CD4-positive, alpha-beta T cell treated with Interleukin-15 for 1 hour (primary cell): Measurements from ENCODE around the gene ALDH4A1.

ENCODE experiments used
- DNase-seq: peaks from one replicate; pipeline ENCODE4 v3.0.0-alpha.2; 2020

ALDH4A1 gene

DNA sequence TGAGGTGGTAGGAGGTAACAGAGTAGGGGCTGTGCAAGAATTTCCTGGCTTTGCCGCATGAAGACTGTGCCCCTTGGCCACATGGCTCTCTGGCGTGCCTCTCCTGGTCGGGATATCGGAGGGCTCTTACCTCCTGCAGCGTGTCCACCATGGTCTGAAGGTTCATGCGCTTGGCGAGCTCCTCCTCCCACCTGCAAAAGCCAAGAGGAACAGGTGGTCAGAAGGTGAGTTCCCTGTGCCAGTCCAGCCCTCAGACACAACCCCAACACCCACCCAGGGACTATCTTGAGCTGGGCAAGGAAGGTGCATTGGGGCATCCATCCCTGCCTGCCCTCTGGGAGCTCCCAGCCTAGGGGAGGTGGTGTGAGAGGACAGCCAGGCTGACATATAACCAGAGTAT, 18.6 kb upstream of the ALDH4A1 start:
- DNase-seq, result no peak

DNA sequence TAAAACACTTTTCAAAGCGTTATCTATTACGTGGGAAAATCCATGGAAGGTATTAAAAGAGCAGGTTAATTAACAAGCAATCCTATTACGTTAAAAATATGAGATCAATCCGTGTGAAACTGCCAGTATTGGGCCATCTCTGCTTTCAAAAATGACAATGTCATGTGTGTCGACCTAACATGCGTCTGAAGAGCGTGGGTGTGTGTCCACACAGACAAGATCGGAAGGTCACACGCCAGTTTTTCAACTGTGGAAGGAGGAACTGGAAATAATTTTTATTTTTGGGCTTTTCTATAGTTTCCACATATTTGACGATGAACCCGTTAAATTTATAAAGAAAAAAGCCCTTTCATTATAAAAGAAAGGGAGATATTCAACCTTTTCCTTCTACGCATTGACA, 17.6 kb upstream of the ALDH4A1 start:
- no peak for DNase-seq

DNA sequence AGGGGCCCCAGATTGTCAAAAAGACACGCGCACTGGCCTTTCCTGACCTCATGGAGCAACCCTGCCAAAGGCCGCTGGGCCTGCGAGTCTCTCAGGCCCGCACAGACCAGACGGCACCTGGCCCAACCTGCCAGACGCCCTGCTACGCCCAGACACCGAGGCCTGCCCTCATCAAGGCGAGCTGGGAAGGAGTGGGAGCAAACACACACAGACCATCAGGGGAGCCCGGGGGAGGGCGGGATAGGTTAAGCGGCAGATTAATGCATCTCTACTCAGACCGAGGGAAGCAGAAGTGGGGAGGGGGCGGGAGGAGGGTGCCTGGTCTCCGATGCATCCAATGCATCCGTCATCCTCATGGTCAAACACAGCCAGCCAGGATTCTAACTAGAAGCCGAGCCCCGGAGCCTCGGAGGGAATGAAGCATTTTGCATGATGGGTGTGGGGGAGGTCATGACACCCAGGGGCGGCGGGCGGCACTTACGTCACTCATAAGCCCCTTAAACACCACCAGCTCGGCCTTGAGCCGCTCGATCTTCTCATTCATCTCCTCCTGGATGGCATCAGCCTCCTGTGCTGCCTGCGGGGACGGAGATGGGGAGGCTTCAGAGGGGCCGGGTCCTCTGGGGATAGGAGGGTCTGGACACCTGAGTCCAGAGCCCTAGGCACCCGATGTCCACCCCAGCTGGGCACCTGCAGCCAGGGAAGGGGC, 17.0 kb upstream of the ALDH4A1 start:
- DNase-seq, result no peak

DNA sequence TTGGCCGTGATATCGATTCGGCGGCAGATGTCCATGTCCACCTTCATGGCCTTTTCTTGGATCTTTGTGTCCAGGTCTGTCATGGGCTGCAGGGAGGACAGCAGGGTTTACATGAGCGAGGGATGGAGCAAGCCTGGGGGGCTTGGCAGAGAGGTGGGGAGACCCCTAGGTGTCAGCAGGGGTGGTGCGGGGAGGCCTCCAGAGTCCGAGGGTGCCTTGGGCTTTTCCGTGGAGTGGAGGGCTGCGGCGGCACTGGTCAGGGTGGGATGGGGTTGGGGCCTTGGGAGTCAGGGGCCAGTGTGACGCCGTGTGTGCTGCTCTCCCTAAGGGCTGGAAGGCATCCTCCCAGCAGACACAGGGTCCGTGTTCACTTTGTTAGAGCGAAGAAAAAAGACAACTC, 16.1 kb upstream of the ALDH4A1 start:
- DNase-seq, result no peak

DNA sequence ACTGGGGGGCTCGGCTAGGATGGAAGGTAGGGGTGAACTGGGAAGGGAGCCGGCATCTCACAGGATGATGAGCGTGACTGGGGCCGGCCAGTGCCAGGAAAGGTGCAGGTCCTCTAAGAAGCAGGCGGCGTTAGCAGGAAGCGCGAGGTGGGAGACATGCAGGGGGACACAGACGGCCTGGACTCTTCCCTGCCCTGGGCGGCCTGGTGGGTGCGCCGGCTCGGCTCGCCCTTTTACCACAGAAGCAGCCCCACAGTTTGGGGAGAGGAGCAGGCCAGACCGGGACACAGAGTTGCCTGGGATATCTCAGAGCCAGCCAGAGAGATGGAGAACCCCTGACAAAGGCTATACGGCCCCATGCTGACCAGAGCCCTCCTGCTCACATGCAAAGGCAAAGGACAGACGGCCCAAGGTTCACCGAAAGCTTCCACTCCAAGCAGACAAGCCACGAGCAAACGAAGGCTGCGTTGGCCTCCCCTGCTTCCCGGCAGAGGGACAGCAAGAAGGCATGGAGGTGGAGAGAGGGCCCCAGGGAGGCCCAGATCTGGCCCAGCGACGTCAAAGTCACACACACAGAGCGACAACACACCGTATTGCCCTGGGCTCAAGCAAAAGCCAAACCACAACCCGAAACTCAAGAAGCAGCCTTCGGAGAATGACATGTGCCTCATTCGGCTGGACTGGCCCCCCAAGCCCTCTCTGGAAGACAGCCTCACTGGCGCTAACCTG, 14.9 kb upstream of the ALDH4A1 start:
- DNase-seq, result no peak

DNA sequence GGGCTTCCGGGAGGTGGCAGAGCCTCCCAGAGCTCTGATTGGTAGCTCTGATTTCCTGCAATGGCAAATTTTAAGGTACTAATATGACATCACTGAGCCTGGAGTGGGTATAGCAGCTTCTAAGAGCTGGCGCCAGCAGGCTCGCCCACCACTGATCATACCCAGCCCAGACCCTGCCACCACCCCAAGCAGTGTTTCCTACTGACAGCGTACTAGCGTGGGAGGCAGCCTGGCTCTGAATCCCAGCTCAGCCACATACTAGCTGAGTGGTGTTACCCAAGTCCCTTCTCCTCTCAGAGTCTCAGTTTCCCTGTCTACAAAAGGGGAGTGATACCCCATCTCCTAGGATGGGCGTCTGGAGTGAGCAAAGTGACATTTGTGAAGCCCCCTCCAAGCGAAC, 13.0 kb upstream of the ALDH4A1 start:
- DNase-seq, result no peak

DNA sequence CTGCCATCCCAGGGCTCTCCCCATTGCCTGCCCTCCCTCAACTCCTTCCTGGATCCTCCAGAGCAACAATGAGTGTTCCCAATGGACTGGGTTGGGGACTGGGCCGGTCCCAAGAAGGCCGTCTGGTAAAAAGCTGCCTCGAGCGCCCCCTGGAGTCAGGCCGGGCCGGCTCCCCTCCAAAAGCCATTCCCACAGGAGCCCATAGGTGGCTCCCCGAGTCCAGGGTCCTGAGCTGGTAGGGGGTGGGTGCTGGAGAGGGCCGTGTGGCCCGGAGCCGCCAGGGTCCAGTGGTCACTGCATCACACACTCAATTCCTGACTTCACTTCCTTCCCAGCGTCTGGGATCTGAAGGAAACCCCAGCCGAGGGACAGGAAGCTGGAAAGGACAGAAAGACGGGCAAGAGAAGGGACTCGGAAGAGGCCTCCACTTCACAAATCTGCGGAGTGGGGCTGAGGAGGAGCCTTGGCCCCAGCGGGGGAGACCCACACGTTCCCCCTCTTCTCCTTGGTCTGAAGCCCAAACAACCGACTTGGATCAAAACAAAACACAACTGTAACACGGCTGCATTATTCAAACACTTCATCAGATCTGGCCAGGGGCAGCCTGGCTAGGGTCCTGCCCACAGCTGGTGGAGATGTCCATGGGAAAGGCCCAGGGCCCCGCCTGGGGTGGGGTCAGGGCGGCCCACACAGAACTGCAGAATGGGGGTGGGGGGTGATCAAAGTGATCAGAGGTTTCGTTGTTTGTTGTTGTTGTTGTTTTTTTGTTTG, 10.9 kb upstream of the ALDH4A1 start:
- peak; percentile 72 for DNase-seq

DNA sequence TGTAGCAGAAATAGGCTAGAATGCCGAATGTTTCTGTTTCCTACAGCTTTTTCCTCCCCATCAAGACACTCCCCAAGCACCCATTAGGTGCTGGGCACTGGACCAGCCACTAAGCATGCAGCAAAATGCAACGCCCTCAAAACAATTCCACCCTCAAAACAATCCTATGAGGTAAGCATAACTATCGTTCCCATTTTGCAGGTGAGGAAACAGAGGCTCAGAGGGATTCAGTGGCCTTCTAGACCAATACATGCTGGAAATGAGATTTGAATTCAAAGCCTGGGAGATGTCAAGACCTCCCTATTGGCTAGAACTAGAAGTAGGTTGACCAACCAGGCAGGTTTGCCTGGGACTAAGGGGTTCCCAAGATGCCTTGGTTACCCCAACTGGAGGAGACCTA, 10.2 kb upstream of the ALDH4A1 start:
- DNase-seq, result no peak

DNA sequence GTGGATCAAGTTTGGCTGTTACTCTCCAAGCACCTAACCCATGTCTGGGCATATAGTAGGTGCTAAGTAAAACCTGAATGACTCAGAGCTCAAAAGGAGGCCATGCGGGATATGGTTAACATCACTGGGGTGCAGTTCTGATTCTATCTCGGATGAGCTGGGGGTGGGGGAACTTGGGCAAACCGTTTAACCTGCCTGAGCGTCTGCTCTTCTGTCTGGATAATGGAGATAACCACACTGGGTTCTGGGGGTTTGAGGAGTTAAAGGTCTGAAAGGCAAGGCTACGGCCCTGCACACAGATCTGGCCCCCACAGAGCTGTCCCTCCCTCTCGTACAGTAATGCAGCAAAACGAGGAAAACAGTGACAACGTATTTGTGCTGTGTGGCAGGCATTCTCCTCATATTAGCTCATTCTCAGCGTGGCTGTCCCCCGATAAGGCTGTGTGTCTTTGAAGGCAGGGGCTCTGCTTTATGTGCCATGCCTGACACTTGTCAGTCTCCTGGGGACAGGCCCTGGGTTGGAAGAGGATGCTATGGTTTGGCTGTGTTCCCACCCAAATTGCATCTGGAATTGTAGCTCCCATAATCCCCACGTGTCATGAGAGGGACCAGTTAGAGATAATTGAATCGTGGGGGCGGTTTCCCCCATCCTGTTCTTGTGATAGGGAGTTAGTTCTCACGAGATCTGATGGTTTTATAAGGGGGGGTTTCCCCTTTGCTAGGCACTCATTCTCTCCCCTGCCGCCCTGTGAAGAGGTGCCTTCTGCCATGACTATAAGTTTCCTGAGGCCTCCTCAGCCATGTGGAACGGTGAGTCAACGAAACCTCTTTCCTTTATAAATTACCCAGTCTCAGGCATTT, 6.8 kb upstream of the ALDH4A1 start:
- no peak for DNase-seq

DNA sequence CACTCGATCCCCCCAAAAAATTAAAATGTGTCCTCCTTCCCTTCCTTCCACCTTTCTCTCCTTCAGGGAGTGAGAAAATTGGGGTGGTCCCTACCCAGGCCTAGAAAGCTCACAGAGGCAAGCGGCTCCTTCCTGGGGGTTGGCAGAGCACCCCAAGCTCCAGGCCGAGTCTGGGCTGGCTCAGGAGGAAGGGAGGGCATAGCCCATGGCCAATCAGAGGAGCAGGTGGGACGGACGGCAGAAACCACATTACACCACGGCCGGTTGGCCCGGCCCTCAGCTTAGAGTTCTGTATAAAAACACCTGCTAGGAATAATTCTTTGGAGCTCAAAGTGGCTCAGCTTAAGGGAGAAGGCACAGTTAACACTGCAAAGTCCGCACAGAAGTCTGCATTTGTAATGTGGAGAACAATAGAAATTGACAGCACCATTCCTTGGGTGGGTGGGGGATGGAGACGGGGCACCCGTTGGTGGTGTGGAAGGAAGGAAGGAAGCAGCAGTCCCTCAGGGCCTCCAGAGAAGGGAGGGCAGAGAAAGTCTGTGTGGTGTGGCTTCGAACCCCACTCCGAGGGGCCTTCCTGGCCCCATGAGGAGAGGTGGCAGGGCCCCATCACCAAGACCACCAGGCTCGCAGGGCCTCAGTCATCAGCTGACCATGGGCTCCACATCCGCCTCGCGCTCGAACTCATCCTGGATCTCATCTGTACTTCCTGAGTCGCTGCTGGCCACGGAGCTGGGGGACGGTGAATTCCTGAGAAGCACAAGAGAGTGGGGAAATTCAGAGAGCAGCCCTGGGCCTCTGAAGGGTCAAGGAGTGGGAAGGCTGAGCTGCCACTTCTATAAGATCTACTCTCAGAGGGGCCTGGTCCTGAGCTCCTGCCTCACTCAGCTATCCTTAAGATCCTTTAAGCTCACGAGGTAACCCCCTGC, 5.8 kb upstream of the ALDH4A1 start:
- peak; percentile 31 for DNase-seq

DNA sequence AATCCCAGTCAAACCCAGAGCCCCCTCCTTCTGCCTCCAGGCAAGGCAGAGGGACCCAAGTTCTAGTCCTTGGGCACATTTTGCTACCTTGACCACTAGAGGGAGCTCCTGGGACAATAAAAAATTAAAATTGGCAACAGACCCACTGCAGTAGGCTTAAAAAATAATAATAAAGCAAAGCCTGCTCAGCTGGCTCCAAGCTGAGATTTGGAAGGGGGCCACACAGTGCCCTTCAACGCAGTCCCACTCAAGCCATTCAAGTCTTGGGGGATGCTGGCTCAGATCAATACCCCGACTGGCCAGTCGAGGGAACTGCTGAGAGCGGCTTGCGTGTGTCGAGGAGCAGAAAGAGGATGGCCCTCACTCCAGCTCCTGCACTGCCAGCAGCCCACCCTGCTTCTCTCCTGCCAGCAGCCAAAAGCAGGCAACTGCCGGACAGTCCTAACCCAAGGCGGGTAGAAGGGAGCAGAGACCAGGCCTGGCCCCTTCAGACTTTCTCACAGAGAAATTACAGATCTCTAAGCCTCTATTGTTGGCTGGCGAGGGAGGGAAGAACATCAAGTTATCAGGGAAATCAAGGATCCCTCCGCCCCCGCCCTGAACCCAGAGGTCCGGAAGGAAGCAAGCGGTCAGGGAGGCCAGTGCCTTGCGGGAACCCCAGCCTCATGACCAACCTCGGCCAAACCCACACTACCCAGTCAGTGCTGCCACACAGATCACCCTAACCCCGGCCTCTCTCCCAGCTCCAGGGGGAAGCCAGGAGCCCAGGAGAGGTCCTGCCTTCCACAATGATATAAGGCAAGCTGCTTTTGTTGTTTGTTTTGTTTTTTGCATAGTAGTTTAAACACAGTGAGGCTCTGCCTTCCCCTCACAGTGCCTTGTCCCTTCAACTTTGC, 4.9 kb upstream of the ALDH4A1 start:
- peak; percentile 59 for DNase-seq

DNA sequence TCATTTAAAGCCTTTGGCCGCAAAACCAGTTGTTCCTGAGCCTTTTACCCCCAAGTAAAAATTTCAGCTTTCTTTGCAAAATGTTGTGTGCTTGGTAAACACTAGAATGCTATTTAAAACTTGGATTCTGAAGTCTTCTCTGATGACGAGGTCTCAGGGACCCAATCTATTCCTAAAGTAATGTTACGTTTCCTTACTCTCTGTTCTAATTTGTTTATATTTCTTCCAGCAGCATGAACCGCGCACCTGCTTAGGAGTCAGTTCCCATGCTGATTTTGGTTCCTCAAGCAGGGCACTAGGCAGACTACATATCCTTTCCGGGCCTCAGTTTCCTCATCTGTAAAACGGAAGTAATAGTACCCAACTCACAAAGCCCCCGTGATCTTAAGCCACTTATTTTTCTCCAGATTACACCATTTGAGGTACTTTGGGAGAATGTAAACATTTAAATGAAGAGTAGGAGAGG, 969 bp upstream of the ALDH4A1 start:
- no peak for DNase-seq

DNA sequence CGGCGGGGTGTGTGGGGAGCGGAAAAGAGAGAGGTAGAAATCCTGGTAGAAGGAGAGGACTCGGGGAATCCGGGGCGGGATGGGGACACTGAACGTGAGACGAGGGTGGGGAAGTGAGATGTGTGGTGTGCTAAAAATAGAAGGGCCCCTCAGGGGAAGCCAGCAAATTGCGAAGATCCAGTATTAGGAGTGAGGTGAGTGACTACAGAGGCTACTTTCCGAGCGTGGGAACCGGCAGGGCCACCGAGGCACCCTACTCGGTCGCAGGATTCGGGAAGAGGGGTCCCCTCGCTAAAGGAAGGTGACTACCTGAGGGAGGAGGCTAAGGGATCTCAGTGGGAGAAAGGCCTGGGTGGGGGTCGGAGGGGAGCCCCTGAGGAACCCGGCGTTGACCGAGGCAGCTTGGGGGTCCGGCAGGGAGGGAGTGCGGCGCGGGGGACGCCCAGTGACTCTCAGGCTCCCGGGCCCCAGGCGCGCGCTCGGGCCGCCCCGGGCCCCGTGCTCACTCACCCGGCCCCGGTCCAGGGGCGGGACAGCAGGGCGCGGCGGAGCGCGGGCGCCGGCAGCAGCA, 318 bp downstream of the ALDH4A1 start:
- DNase-seq, result no peak

DNA sequence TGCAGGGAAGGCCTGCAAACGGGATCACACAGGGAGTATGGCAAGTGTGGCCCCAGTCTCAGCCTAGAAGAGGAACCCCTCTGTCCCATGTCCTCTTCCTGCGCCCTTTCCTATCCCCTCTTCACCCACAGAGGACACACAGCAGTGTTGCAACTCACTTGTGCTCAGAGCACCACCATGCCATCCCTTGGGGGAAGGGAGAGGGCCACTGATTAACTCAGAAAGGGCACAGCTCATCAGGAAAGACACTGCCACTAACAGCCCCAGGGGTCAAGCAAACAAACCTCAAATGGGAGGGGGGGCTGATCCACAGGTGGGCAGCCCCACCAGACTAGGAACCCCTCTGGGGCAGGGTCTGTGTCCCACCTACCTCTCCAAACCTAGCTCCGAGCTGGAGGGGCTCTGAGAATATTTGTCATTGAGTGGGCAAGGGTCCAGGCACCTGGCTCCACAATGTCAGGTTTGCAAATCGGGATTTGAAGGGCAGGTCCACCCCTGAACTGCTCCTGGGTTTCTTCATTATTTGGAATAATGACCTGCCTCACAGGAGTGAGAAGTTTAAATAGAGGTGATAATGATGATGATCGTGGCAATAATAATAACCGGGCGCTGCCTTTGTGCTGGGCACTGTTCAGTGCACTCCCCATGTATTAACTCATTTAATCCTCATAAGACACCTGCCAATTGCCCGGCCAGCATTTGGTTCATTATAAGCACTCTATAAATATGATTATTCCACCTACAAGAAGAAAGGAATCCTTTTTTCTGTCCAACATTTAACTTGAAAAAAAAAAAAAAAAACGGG, 1.0 kb downstream of the ALDH4A1 start:
- no peak for DNase-seq

DNA sequence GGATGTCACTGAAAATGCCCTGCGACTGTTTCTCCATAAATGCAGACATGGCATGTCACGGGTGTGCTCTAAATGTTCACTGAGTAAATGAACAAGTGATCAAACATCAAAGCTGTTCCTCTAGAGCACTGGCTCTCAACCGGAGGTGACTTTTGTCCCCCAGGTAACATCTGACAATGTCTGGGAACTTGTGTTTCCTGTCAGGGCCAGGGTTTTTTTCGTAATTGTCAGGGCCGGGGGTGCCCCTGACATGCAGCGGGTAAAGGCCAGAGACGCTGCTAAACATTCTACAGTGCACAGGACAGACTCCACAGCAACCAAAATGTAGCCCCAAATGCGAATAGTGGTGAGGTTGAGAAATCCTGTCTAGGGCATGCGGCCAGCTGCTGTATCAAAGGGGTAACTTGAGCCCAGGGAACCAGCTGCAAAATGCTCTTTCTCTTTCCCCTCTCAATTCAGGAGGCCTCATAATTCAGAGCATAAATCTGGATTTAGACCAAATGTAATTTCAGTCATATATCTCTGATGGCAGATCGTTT, 2.0 kb downstream of the ALDH4A1 start:
- no peak for DNase-seq

DNA sequence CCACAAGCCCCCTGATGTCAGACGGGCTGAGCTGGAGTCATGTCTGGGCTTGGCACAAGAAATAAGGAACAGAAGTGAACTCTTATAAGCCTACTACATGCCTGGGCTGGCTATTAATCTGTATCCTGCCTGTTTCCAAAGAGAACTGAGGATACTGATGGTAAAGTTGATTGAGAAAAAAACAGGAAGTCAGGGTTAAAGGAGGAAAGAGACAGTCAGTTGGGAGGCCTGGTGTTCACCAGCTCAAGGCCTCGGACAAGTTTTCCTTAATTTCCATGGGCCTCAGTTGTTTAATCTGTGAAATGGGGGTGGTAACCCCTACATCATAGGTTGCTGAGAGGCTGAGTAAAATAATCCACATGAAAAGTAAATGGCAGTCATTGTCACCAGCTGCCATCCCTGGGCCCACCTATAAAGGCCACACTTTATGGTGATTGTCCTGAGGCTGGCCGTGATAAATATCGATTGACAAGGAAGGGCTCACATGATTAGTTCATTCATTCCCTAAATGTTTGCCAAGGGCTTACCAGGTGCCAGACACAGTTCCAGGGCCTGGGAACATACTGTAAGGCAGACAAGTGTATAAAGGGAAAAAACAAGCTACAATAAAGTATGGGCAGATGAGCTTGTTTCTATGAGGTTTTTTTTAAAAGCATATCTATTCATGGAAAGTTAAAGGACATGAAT, 2.8 kb downstream of the ALDH4A1 start:
- DNase-seq, result no peak

DNA sequence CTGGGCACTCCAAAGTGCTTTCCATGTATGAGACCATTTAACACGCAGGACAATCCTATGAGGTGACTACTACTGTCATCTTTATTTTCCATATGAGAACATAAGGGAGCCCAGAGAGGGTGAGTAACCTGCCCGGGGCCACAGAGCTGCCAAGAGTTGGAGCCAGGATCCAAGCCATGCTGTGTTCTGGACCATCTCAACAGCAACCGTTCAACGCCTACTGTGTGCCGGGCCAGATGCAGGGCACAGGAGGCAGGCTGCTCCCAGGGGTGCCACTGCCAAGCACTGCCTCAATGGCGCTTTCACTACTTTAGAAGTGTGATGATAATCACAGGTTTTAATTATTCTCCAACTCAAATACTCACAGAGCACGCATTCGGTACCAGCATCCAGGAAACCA, 3.8 kb downstream of the ALDH4A1 start:
- no peak for DNase-seq

DNA sequence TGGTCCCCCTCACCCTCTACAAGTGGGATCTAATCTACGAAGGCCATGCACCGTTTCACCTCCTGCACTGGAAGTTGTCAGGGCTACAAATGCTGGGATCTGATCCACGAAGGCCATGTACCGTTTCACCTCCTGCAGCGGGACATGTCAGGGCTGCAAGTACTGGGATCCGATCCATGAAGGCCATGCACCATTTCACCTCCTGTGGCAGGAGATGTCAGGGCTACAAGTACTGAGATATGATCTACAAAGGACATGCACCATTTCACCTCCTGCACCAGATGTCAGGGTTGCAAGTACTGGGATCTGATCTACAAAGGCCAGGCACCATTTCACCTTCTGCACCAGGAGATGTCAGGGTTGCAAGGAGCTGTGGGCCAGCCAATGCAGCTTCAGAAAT, 7.0 kb downstream of the ALDH4A1 start:
- no peak for DNase-seq
